ENCODE results near the gene GDI1. TPM values are rescaled to one million over a fixed set of nuclear protein-coding genes. Genes with fewer than 3 reads are reported as not detected.

Gene GDI1
- total RNA-seq, 1 donor from 2014 or later: 210 TPM

GRCh38 chrX:154401918-154402621, 34.9 kb upstream of the GDI1 start:
- no peak overlapping the region for H3K27ac Mint-ChIP-seq (ENCODE audit: unreplicated experiment)
- peak overlapping the region; percentile 96 for H3K4me3 Mint-ChIP-seq
- H3K36me3 Mint-ChIP-seq (ENCODE audit: low read depth): peaks cover 23% of the 10 kb centered on the region
- H3K27me3 Mint-ChIP-seq (ENCODE audit: low read depth): peaks cover 23% of the 10 kb centered on the region
- H3K4me1 Mint-ChIP-seq: peaks cover 19% of the 10 kb centered on the region
- TF ChIP-seq, protein P1, sequence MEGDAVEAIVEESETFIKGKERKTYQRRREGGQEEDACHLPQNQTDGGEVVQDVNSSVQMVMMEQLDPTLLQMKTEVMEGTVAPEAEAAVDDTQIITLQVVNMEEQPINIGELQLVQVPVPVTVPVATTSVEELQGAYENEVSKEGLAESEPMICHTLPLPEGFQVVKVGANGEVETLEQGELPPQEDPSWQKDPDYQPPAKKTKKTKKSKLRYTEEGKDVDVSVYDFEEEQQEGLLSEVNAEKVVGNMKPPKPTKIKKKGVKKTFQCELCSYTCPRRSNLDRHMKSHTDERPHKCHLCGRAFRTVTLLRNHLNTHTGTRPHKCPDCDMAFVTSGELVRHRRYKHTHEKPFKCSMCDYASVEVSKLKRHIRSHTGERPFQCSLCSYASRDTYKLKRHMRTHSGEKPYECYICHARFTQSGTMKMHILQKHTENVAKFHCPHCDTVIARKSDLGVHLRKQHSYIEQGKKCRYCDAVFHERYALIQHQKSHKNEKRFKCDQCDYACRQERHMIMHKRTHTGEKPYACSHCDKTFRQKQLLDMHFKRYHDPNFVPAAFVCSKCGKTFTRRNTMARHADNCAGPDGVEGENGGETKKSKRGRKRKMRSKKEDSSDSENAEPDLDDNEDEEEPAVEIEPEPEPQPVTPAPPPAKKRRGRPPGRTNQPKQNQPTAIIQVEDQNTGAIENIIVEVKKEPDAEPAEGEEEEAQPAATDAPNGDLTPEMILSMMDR (conservative IDR thresholded peaks at IDR 0.05): no peak
- H3K9me3 Mint-ChIP-seq: peaks cover 6% of the 10 kb centered on the region
- DNase-seq (ENCODE audit: low read depth, low spot score): no peak

DNA sequence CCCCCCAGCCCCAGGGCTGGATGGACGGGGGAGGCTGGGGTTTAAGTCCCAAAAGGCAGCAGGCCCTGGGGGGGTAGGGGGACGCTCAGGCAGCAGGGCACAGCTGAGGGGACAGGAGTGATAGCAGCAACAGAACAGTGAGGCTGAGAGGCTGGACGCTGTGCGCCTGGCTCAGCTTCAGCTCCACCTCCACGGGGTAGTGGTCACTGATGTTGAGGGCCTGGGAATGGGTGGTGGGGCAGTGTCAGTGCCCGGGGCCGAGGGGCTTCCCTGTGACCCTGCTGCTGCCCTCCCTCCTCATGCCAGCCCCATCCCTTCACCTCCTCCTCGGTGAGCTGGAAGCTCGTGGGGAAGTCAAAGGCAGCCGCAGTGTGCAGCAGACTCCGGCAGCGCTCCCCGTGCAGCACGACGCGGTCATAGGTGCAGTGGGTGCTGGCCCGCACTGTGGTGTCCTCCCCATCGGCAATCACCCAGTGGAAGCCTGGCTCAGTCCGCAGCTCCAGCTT, 34.3 kb upstream of the GDI1 start:
- H3K27me3 Mint-ChIP-seq (ENCODE audit: low read depth): peaks cover 23% of the 10 kb centered on the region
- peak overlapping the region; percentile 96 for H3K4me3 Mint-ChIP-seq
- peaks cover 19% of the 10 kb centered on the region for H3K4me1 Mint-ChIP-seq
- H3K36me3 Mint-ChIP-seq (ENCODE audit: low read depth): peaks cover 23% of the 10 kb centered on the region
- H3K9me3 Mint-ChIP-seq: peaks cover 6% of the 10 kb centered on the region
- no peak overlapping the region for H3K27ac Mint-ChIP-seq (ENCODE audit: unreplicated experiment)
- TF ChIP-seq, protein P1 (conservative IDR thresholded peaks at IDR 0.05): no peak
- DNase-seq (ENCODE audit: low read depth, low spot score): no peak

DNA sequence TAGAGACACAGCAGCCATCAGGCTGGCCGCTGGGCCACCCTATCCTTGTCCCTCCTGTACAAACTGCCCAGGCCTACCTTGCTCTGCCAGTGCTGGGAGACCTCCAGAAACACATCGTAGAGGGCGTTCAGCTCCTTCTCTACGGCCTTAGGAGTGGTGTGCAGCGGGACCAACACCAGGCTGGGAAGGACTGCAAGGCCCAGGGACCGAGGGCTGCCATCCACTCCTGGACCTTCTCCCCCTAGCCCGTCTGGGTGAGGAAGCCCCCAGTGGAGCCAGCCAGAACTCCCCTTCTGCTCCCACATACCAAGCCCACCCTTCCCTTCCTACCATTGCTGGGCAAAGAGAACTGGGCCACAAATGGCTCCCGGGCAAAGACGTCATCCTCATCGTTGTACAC, 33.8 kb upstream of the GDI1 start:
- peaks cover 15% of the 10 kb centered on the region for H3K4me1 Mint-ChIP-seq
- peak overlapping the region; percentile 70 for H3K4me3 Mint-ChIP-seq
- H3K27ac Mint-ChIP-seq (ENCODE audit: unreplicated experiment): no peak overlapping the region
- no peak for DNase-seq (ENCODE audit: low read depth, low spot score)
- TF ChIP-seq, protein P1 (conservative IDR thresholded peaks at IDR 0.05): no peak
- peaks cover 20% of the 10 kb centered on the region for H3K27me3 Mint-ChIP-seq (ENCODE audit: low read depth)
- peaks cover 20% of the 10 kb centered on the region for H3K36me3 Mint-ChIP-seq (ENCODE audit: low read depth)
- H3K9me3 Mint-ChIP-seq: peaks cover 3% of the 10 kb centered on the region

GRCh38 chrX:154403858-154404257, 33.1 kb upstream of the GDI1 start:
- Mint-ChIP-seq H3K27me3 (ENCODE audit: low read depth) (peaks cover 15% of the 10 kb centered on the region), H3K27ac (ENCODE audit: unreplicated experiment) (no peak overlapping the region), H3K9me3 (peaks cover 2% of the 10 kb centered on the region), H3K4me3 (peak overlapping the region; percentile 70), H3K4me1 (peaks cover 16% of the 10 kb centered on the region), H3K36me3 (ENCODE audit: low read depth) (peaks cover 16% of the 10 kb centered on the region)
- TF ChIP-seq, protein P1 (conservative IDR thresholded peaks at IDR 0.05): no peak
- no peak for DNase-seq (ENCODE audit: low read depth, low spot score)

DNA sequence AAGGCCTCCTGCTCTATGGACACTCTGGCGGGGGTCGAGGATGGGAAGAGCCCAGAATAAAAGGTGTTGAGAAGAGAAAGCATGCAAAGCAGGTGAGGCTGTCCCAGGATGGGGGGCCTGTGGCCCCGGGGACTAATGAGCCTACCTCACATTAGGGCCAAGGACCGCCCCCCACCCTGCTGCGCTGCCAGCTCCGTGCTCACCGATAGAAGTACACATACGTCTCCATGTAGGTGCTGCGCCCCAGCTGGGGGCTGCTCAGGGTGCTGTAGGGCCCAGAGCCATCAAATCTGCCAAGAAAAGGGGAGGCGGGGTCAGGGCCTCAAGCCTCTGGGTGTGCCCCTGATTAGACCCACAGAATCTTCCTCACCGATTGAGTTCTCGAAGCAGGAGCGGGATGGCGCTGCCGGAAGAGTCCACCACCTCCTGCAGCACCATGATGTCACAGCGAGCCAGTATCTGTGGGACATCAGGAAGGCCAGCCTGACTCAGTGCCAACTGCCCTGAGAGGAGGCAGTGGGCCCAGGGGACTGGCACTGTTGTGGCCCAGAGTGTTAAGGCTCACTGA, 32.2 kb upstream of the GDI1 start:
- peaks cover 2% of the 10 kb centered on the region for H3K9me3 Mint-ChIP-seq
- H3K36me3 Mint-ChIP-seq (ENCODE audit: low read depth): peaks cover 10% of the 10 kb centered on the region
- H3K4me1 Mint-ChIP-seq: peaks cover 10% of the 10 kb centered on the region
- H3K27me3 Mint-ChIP-seq (ENCODE audit: low read depth): peaks cover 8% of the 10 kb centered on the region
- no peak for DNase-seq (ENCODE audit: low read depth, low spot score)
- no peak overlapping the region for H3K4me3 Mint-ChIP-seq
- TF ChIP-seq, protein P1 (conservative IDR thresholded peaks at IDR 0.05): no peak
- H3K27ac Mint-ChIP-seq (ENCODE audit: unreplicated experiment): no peak overlapping the region

Data from neural crest cell (in vitro differentiated cells).